Measurements from ENCODE around the gene NEURL1. TPM values are rescaled to one million over a fixed set of nuclear protein-coding genes. Genes with fewer than 3 reads are reported as not detected.

Gene NEURL1
- total and polyA plus RNA-seq, 2 experiments from 2014 or later, result 2.7 to 3.5 TPM

- Histone ChIP-seq H3K27me3 (no peaks in the 10 kb centered on the region), H3K4me3 (no peak overlapping the region), H3K36me3 (no peaks in the 10 kb centered on the region), H3K4me1 (ENCODE audit: low read depth) (peaks cover 14% of the 10 kb centered on the region), H3K27ac (no peak overlapping the region), H3K9me3 (ENCODE audit: low read depth) (no peaks in the 10 kb centered on the region)
- TF ChIP-seq CTCF (IDR thresholded peaks at IDR 0.05; ENCODE audit: low read depth, low read length), result no peak
- no peak for DNase-seq (ENCODE audit: low read depth in 1 of 2, low spot score in 1 of 2)
Measured at GRCh38 chr10:103583871-103584215, 90.3 kb downstream of the NEURL1 start.

- Histone ChIP-seq H3K36me3 (no peaks in the 10 kb centered on the region), H3K27ac (no peak overlapping the region), H3K9me3 (ENCODE audit: low read depth) (no peaks in the 10 kb centered on the region), H3K4me1 (ENCODE audit: low read depth) (peaks cover 14% of the 10 kb centered on the region), H3K4me3 (no peak overlapping the region), H3K27me3 (no peaks in the 10 kb centered on the region)
- TF ChIP-seq CTCF (IDR thresholded peaks at IDR 0.05; ENCODE audit: low read depth, low read length), result no peak
- peak in 1 of 2 donors; percentile 38 for DNase-seq (ENCODE audit: low read depth in 1 of 2, low spot score in 1 of 2)
Measured at GRCh38 chr10:103584216-103585010, 90.9 kb downstream of the NEURL1 start.

DNA sequence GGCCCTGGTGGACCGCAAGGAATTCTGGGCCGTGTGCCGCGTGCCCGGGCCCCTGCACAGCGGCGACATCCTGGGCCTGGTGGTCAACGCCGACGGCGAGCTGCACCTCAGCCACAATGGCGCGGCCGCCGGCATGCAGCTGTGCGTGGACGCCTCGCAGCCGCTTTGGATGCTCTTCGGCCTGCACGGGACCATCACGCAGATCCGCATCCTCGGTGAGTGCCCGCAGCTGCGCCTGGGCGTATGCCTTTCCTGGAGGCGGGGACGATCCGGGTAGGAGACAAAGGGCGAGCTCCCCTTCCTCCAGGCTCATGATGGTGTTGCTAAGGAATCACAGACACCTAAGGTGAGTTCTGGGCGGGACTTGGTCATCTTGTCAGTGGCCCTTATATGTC, 91.5 kb downstream of the NEURL1 start:
- no peak overlapping the region for H3K4me3 ChIP-seq
- no peak for DNase-seq (ENCODE audit: low read depth in 1 of 2, low spot score in 1 of 2)

GRCh38 chr10:103587073-103587472, 93.6 kb downstream of the NEURL1 start:
- Histone ChIP-seq H3K27me3 (no peaks in the 10 kb centered on the region), H3K27ac (no peak overlapping the region)
- DNase-seq (ENCODE audit: low read depth in 1 of 2, low spot score in 1 of 2), result no peak

More for the DNA sequence above, 91.5 kb downstream of the NEURL1 start:
- H3K27me3 ChIP-seq, result no peaks in the 10 kb centered on the region
- H3K36me3 ChIP-seq, result no peaks in the 10 kb centered on the region
- peaks cover 13% of the 10 kb centered on the region for H3K4me1 ChIP-seq (ENCODE audit: low read depth)
- H3K9me3 ChIP-seq (ENCODE audit: low read depth), result no peaks in the 10 kb centered on the region
- no peak for TF ChIP-seq CTCF (IDR thresholded peaks at IDR 0.05; ENCODE audit: low read depth, low read length)
- no peak overlapping the region for H3K27ac ChIP-seq

DNA sequence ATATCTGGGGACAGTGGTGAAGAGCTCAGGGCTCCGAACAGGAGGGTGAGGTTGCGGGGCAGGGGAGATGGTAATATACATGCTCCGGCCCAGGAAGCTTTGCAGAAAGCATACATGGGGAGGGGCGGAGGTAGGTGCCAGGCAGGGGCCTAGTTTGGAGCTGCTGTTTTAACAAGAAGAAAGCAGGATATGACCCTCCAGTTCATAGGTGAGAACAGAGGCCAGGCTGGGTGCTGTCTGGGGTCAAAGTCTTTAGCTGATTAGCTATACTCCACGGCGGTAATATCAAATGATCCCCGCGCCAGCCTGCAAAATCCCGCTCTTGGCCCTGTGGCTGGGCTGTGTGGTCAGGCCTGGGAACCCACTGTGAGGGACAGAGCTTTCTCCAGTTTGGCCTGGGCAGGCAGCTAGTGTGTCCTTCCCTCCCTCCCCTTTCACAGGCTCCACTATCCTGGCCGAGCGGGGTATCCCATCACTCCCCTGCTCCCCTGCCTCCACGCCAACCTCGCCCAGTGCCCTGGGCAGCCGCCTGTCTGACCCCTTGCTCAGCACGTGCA, 95.6 kb downstream of the NEURL1 start:
- Histone ChIP-seq H3K4me1 (ENCODE audit: low read depth) (no peaks in the 10 kb centered on the region), H3K27ac (no peak overlapping the region), H3K9me3 (ENCODE audit: low read depth) (no peaks in the 10 kb centered on the region), H3K36me3 (no peaks in the 10 kb centered on the region), H3K27me3 (no peaks in the 10 kb centered on the region), H3K4me3 (no peak overlapping the region)
- TF ChIP-seq CTCF (IDR thresholded peaks at IDR 0.05; ENCODE audit: low read depth, low read length), result no peak
- DNase-seq (ENCODE audit: low read depth in 1 of 2, low spot score in 1 of 2), result no peak

More at GRCh38 chr10:103587073-103587472, 93.6 kb downstream of the NEURL1 start:
- Histone ChIP-seq H3K4me1 (ENCODE audit: low read depth) (no peaks in the 10 kb centered on the region), H3K9me3 (ENCODE audit: low read depth) (no peaks in the 10 kb centered on the region), H3K36me3 (no peaks in the 10 kb centered on the region), H3K4me3 (no peak overlapping the region)
- no peak for TF ChIP-seq CTCF (IDR thresholded peaks at IDR 0.05; ENCODE audit: low read depth, low read length)

Data from cardiac muscle cell (in vitro differentiated cells and primary cell).